HUES6 (cell line): ENCODE measurements around the gene RIMS1.
A peak's percentile ranks its signal among the peaks of the same experiment; 100 is the strongest.

Experiments
- H3K27ac ChIP-seq: 2 replicates; pipeline ENCODE4 v1.7.0; 2013; ENCODE audit warnings: low read depth, mild to moderate bottlenecking, low read length, inconsistent platforms
- H3K27me3 ChIP-seq: 2 replicates; pipeline ENCODE4 v1.6.1; 2013; ENCODE audit warnings: low read length; ENCODE audit not compliant: control insufficient read depth, insufficient read depth
- H3K36me3 ChIP-seq: 2 replicates; pipeline ENCODE4 v1.6.1; 2013; ENCODE audit warnings: low read length; ENCODE audit not compliant: control insufficient read depth, insufficient read depth
- H3K4me1 ChIP-seq: 2 replicates; pipeline ENCODE4 v1.6.1; 2013; ENCODE audit warnings: low read length; ENCODE audit not compliant: control insufficient read depth, insufficient read depth
- H3K4me3 ChIP-seq: 2 replicates; pipeline ENCODE4 v1.5.1; 2013; ENCODE audit warnings: low read depth, low read length
- H3K9ac ChIP-seq: one replicate; pipeline ENCODE4 v1.6.1; 2013; ENCODE audit warnings: mild to moderate bottlenecking, low read length
- H3K9me3 ChIP-seq: 2 replicates; pipeline ENCODE4 v1.6.1; 2013; ENCODE audit warnings: low read depth, low read length; ENCODE audit not compliant: control insufficient read depth, insufficient read depth

RIMS1 gene

GRCh38 chr6:71886184-71887005 is at the start of gene RIMS1:
TSS of gene RIMS1 (plus strand) at chr6:71886550. CDS start at chr6:71887024, 474 bp downstream.
- peak within 1 kb of the TSS; percentile 98 for H3K4me3 ChIP-seq
- H3K27me3 ChIP-seq, result peaks cover 36% of the 10 kb centered on the region
- H3K36me3 ChIP-seq, result no peaks in the 10 kb centered on the region
- H3K9ac ChIP-seq, result peak within 1 kb of the TSS; percentile 45
- no peaks in the 10 kb centered on the region for H3K9me3 ChIP-seq
- H3K27ac ChIP-seq, result no peak within 1 kb of the TSS
- no peaks in the 10 kb centered on the region for H3K4me1 ChIP-seq

GRCh38 chr6:71851214-71851613 is 35.1 kb upstream of the RIMS1 start:
- H3K4me3 ChIP-seq, result no peak overlapping the region
- no peak overlapping the region for H3K27ac ChIP-seq
- H3K9ac ChIP-seq, result no peak overlapping the region
- H3K36me3 ChIP-seq, result no peaks in the 10 kb centered on the region
- no peaks in the 10 kb centered on the region for H3K4me1 ChIP-seq
- H3K27me3 ChIP-seq, result no peaks in the 10 kb centered on the region
- no peaks in the 10 kb centered on the region for H3K9me3 ChIP-seq

DNA sequence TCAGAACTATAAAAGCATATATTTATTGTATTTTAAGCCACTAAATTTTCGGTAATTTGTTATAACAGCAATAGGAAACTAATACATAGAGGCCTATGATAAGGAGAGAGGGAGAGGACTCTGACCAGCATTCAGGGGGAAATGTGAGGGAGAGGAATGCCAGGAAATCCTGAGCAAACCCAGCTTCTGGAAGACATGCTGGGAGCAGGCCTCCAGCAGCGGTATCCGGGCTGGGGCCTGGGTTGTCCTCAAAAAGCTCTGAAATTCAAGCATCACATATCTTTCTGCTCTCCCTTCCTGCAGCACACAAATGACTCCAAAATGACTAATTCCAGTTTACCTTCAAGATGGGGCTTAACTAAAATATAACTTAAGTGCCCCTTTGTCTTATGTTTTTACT is 33.4 kb upstream of the RIMS1 start:
- no peak overlapping the region for H3K9ac ChIP-seq
- no peak overlapping the region for H3K27ac ChIP-seq
- no peaks in the 10 kb centered on the region for H3K27me3 ChIP-seq
- H3K4me3 ChIP-seq, result no peak overlapping the region
- no peaks in the 10 kb centered on the region for H3K9me3 ChIP-seq
- H3K4me1 ChIP-seq, result no peaks in the 10 kb centered on the region
- no peaks in the 10 kb centered on the region for H3K36me3 ChIP-seq

GRCh38 chr6:71855406-71855805 is 30.9 kb upstream of the RIMS1 start:
- Histone ChIP-seq H3K4me3 (no peak overlapping the region), H3K9ac (no peak overlapping the region), H3K9me3 (no peaks in the 10 kb centered on the region), H3K27me3 (no peaks in the 10 kb centered on the region), H3K4me1 (no peaks in the 10 kb centered on the region), H3K36me3 (no peaks in the 10 kb centered on the region), H3K27ac (no peak overlapping the region)

DNA sequence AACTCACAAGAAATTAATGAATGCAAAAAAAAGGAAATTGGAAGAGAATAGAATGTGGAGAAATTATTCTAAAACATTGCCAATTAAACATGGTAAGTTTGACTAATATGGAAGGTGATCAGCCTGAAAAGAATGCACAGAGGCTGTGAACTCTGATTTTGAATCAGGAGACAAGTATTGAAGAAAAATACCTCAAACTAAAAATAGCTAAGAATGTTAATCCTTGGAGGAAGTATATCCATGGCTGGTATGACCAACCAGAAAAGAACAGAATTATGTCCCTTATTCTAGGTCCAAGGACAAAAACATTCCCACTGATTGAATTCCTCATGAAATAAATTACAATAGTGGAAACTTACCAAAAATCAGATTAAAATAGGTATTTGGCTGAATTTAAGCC is 7.3 kb upstream of the RIMS1 start:
- Histone ChIP-seq H3K27ac (no peak overlapping the region), H3K4me3 (no peak overlapping the region), H3K27me3 (no peaks in the 10 kb centered on the region), H3K9ac (no peak overlapping the region), H3K36me3 (no peaks in the 10 kb centered on the region), H3K9me3 (no peaks in the 10 kb centered on the region), H3K4me1 (no peaks in the 10 kb centered on the region)

DNA sequence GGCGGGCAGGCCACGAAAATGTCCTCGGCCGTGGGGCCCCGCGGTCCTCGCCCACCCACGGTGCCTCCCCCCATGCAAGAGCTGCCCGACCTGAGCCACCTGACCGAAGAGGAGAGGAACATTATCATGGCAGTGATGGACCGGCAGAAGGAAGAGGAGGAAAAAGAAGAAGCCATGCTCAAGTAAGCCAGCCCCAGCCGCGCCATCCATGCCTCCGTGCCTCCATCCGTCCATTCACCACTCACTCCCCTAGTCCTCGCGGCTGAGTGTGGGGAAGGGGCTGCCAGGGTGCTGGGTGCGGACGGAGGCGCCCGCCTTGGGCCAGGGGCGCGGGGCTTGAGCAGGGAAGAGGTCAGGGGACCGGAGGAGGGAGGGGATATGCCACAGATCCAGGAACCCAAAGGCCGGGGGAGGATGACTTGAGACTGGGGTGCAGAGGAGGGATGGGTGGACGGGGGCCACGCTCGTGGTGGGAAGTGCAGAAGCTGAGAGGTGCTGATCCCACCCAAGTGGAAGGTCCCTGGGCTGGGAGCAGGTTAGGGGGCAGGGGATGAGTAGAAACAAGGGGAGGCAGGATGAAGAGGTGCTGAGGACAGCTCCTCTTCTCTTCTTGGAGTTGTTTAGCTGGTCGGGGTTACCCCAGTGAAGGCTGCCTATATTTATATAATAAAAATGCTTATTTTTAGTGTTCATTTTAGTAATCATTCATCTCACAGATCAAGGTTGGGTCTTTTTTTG is 825 bp downstream of the RIMS1 start:
- Histone ChIP-seq H3K9me3 (no peaks in the 10 kb centered on the region), H3K9ac (peak overlapping the region; percentile 45), H3K36me3 (no peaks in the 10 kb centered on the region), H3K4me3 (peak overlapping the region; percentile 98), H3K4me1 (no peaks in the 10 kb centered on the region), H3K27ac (no peak overlapping the region), H3K27me3 (peaks cover 36% of the 10 kb centered on the region)

DNA sequence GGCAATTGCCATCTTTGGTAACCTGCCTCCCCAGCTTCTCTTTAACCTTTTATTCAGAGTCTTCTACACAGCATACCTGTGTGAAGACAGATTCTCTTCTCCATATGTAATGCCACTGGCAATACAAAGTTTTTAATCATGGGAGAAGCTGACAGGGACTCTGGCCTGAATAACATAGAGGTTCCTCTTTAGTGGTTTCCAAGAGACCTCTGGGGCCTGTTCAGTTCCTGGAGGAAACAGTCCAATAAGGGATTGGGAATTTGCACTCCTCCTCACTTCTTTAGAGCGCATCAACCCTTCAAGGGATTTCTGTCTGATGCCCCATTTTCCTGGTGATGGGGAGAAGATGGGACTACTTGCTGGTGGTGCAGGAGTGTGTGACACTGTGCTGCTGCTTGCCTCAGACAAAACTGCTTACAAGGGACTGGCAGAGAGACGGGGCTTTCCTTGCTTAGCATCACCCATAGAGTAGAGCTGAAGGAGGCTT is 1.4 kb downstream of the RIMS1 start:
- Histone ChIP-seq H3K36me3 (no peaks in the 10 kb centered on the region), H3K4me3 (peak overlapping the region; percentile 98; the same call in 1 of the 2 replicates), H3K27me3 (peaks cover 36% of the 10 kb centered on the region), H3K9ac (no peak overlapping the region), H3K9me3 (no peaks in the 10 kb centered on the region), H3K4me1 (no peaks in the 10 kb centered on the region), H3K27ac (no peak overlapping the region)

DNA sequence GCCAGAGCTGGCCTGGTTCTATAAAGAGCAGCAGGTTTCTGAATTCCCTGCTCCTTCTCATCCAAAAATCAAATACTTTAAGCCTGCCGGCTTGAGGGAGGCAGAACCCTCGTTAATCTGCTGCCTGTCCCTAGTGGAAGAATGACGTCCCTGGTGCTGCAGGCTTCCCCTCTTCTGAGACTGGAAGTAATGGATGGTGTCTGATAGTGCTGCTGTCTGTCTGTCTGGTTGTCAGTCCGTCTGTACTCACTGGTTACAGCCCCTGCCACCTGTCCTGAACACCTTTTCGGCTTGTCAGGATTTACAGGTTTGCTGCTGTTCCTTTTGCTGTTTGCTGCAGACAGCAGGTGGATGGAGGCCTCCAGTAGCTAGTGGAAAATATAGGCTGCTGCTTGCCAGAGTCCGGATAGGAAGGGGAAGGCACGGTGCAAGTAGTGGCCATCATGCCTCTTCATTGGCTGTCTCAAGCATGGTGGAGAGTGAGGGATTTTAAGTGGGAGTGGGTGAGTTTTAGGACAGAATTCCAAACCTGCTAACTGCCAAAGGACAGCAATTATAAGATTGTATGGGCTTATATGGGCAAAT is 2.5 kb downstream of the RIMS1 start:
- Histone ChIP-seq H3K27me3 (peaks cover 36% of the 10 kb centered on the region), H3K9me3 (no peaks in the 10 kb centered on the region), H3K4me3 (no peak overlapping the region), H3K9ac (no peak overlapping the region), H3K27ac (no peak overlapping the region), H3K4me1 (no peaks in the 10 kb centered on the region), H3K36me3 (no peaks in the 10 kb centered on the region)

DNA sequence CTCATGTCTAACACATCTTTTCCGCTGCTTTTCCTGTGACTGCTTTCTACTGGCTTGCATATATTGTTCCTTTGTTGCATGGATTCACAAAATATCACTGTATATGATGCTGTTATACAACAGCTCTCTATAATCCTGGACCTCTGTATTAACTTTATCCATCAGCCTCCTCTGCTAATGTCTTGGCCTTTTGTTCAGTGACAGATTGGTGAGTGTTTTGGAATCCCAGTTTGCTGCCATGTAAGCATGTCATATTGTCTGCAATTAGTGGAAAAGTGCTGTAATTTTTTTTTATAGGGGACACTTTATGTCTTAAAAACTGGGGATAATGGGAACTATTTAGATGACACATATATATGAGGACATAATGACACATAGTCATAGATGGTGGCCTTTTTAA is 3.0 kb downstream of the RIMS1 start:
- Histone ChIP-seq H3K4me1 (no peaks in the 10 kb centered on the region), H3K27me3 (peaks cover 36% of the 10 kb centered on the region), H3K27ac (no peak overlapping the region), H3K9me3 (no peaks in the 10 kb centered on the region), H3K36me3 (no peaks in the 10 kb centered on the region), H3K4me3 (no peak overlapping the region), H3K9ac (no peak overlapping the region)

GRCh38 chr6:71892641-71893040 is 6.3 kb downstream of the RIMS1 start:
- Histone ChIP-seq H3K4me1 (no peaks in the 10 kb centered on the region), H3K9me3 (no peaks in the 10 kb centered on the region), H3K36me3 (no peaks in the 10 kb centered on the region), H3K27ac (no peak overlapping the region), H3K27me3 (peaks cover 15% of the 10 kb centered on the region), H3K9ac (no peak overlapping the region), H3K4me3 (no peak overlapping the region)

GRCh38 chr6:71900642-71901041 is 14.3 kb downstream of the RIMS1 start:
- no peaks in the 10 kb centered on the region for H3K4me1 ChIP-seq

More at GRCh38 chr6:71900642-71901041, 14.3 kb downstream of the RIMS1 start:
- Histone ChIP-seq H3K36me3 (no peaks in the 10 kb centered on the region), H3K9ac (no peak overlapping the region), H3K27ac (no peak overlapping the region), H3K9me3 (no peaks in the 10 kb centered on the region), H3K27me3 (no peaks in the 10 kb centered on the region), H3K4me3 (no peak overlapping the region)
